MG63 (cell line): Measurements from ENCODE around the gene FAM229A. TPM values are rescaled to one million over a fixed set of nuclear protein-coding genes. Genes with fewer than 3 reads are reported as not detected.
"Not testable (repeated sequence)": the region's sequence is repeated elsewhere in the genome, so short reads cannot be mapped to it uniquely, and the experiment has no call there.

Experiments
- DNase-seq: peaks from one replicate; pipeline ENCODE4 v3.0.0-alpha.2; 2020
- H3K27me3 ChIP-seq: fragments of 250-450 bp; sonication (Bioruptor Pico); 2 replicates; pipeline ENCODE4 v1.5.1; 2020; ENCODE audit warnings: mild to moderate bottlenecking, moderate library complexity
- H3K36me3 ChIP-seq: fragments of 250-450 bp; sonication (Bioruptor Pico); 2 replicates; pipeline ENCODE4 v1.5.1; 2020; ENCODE audit warnings: mild to moderate bottlenecking, moderate library complexity
- H3K4me3 ChIP-seq: fragments of 250-450 bp; sonication (Bioruptor Pico); 2 replicates; pipeline ENCODE4 v1.5.1; 2020; ENCODE audit warnings: mild to moderate bottlenecking, moderate library complexity
- H3K9me3 ChIP-seq: fragments of 250-450 bp; sonication (Bioruptor Pico); 2 replicates; pipeline ENCODE4 v1.5.1; 2020; ENCODE audit warnings: mild to moderate bottlenecking, moderate library complexity
- total RNA-seq: library from RNA; depleted of rRNA; stranded (reverse); fragments of >200 nt; shearing (Covaris generic); gene quantifications from 2 replicates; pipeline ENCODE4 v1.2.3, GENCODE V29; 2014; ENCODE audit warnings: low replicate concordance; rRNA removed

FAM229A gene, protein sequence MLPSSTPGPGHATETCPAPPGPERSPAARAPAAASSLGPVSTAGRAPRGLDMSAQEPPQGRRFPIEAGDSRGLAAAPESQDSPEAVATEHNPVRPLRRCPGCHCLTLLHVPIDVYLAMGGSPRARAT
- total RNA-seq, result 0.10 TPM in 1 of 2 replicates, not detected in the other

GRCh38 chr1:32362474-32363313, at the start of gene FAM229A, which contains the start of gene TSSK3:
Gene FAM229A (minus strand): TSS chr1:32362485. CDS start chr1:32362091, 394 bp downstream.
Gene TSSK3 (plus strand): TSS chr1:32362539. CDS start chr1:32362702, 163 bp downstream.
- Histone ChIP-seq H3K9me3 (no peaks in the 10 kb centered on the region), H3K36me3 (peaks cover 6% of the 10 kb centered on the region), H3K4me3 (no peak within 1 kb of the TSS), H3K27me3 (no peaks in the 10 kb centered on the region)
- DNase-seq, result no peak

- no peak for DNase-seq
- Histone ChIP-seq H3K4me3 (no peak overlapping the region), H3K36me3 (no peaks in the 10 kb centered on the region), H3K9me3 (peaks cover 2% of the 10 kb centered on the region), H3K27me3 (no peaks in the 10 kb centered on the region)
These were observed 49.0 kb upstream of the FAM229A start for GRCh38 chr1:32411261-32411660.

GRCh38 chr1:32406629-32407111, 44.4 kb upstream of the FAM229A start:
- H3K9me3 ChIP-seq, result no peaks in the 10 kb centered on the region
- H3K27me3 ChIP-seq, result no peaks in the 10 kb centered on the region
- H3K4me3 ChIP-seq, result no peak overlapping the region
- DNase-seq, result no peak
- H3K36me3 ChIP-seq, result no peaks in the 10 kb centered on the region

GRCh38 chr1:32405672-32406467, 43.6 kb upstream of the FAM229A start:
- DNase-seq, result no peak
- H3K9me3 ChIP-seq, result no peaks in the 10 kb centered on the region
- H3K4me3 ChIP-seq, result no peak overlapping the region
- no peaks in the 10 kb centered on the region for H3K27me3 ChIP-seq
- H3K36me3 ChIP-seq, result no peaks in the 10 kb centered on the region

- Histone ChIP-seq H3K27me3 (no peaks in the 10 kb centered on the region), H3K4me3 (no peak overlapping the region), H3K9me3 (no peaks in the 10 kb centered on the region), H3K36me3 (no peaks in the 10 kb centered on the region)
- DNase-seq, result no peak
These were observed 42.7 kb upstream of the FAM229A start for GRCh38 chr1:32404946-32405345.

DNA sequence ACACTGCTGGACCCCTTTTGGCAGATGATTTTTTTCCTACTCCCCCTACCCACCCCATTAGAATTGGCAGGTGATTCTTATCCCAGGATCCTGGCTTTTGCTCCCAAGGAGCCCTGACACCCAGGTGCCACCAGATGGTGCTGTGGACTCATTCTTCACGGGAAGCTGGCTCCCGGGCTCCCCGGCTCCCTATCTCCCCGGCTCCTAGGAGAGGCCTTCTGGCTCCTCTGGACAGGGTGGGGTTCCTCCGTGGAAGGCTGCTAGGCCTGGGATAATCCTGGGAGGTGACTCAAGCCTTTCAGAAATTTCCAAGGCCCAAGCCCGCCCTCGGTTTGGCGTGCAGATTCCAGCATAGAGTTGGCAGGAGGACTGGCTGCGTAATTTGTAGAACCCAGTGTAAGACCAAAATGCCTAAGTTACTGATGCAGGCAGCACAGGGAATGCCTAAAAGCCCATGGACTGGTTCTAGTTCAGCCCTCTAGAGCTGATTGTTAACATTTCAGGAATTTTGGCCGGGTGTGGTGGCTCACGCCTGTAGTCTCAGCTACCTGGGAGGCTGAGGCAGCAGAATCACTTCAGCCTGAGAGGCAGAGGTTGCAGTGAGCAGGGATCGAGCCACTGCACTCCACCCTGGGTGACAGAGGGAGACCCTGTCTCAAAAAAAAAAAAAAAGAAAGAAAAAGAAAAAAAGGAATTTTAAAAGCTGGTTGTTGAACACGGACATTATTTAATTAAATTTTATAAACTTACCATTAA, 38.8 kb upstream of the FAM229A start:
- peak; percentile 94 for DNase-seq
- Histone ChIP-seq H3K36me3 (no peaks in the 10 kb centered on the region), H3K4me3 (no peak overlapping the region), H3K9me3 (no peaks in the 10 kb centered on the region), H3K27me3 (no peaks in the 10 kb centered on the region)

DNA sequence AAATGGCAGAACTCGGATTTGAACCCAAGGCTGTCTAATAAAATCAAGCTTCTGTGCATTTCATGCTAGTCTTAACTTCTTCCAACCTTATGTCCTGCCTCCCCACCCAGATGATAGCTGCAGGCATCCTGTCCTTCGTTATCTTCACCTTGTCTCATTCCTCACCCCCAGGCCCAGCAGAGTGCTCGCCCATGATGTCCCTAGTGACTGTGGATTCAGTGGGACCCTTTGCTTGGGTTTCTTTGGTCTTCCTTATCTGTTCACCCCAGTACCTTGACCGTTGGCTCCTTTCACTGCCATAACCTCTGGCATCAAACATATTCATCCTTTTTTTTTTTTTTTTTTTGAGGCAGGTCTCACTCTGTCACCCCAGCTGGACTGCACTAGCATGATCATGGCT, 37.6 kb upstream of the FAM229A start:
- H3K27me3 ChIP-seq, result no peaks in the 10 kb centered on the region

DNA sequence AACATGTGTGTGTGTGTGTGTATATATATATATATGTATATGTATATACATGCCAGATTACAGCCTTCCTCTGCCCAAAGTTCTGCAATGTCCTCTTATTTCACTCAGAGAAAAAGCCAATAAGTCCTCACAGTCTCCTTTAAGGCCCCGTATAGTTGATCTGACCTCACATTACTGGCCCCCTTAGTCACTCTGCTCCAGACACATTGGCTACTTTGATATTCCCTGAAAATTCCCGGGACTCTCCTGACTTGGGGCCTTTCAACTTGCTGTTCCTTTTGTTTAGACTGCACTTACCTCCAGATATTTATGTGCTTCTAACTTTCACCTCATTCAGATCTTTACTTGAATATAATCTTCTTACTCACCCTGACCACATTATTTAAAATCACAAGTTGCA, 36.1 kb upstream of the FAM229A start:
- no peaks in the 10 kb centered on the region for H3K9me3 ChIP-seq
- no peak for DNase-seq

More for the DNA sequence above, 37.6 kb upstream of the FAM229A start:
- Histone ChIP-seq H3K36me3 (no peaks in the 10 kb centered on the region), H3K9me3 (no peaks in the 10 kb centered on the region), H3K4me3 (no peak overlapping the region)
- no peak for DNase-seq

GRCh38 chr1:32396524-32396923, 34.2 kb upstream of the FAM229A start:
- H3K27me3 ChIP-seq, H3K36me3 ChIP-seq, DNase-seq, H3K9me3 ChIP-seq, H3K4me3 ChIP-seq: not testable (repeated sequence)

More for the DNA sequence above, 36.1 kb upstream of the FAM229A start:
- Histone ChIP-seq H3K27me3 (no peaks in the 10 kb centered on the region), H3K36me3 (no peaks in the 10 kb centered on the region; the same call in 1 of the 2 replicates), H3K4me3 (no peak overlapping the region)

DNA sequence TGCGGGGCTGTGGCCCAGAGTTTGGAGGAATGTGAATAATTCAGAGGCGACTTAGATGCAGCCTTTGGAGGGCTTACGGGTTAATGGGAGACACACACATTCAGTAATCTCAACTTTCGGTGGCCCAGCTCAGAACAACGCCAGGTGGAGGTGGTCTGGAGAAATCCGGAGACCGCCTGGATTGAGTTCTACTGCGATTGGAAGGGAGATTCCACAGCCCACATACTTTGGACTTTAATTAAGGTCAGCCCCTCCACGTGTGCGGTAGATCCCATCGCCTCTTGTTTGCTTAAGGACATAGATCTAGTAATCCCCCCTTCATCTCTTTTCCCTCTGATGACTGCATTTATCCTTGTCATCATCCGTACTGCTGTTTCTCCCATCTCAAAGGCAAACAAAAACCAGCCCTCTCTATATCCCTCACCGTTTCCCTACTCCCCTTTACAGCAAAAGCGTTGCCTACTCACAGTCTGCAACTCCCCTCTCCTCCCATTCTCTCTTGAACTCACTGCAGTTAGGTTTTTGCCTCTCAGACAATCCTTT, 32.7 kb upstream of the FAM229A start:
- Histone ChIP-seq H3K36me3 (peaks cover 16% of the 10 kb centered on the region), H3K4me3 (peak overlapping the region; percentile 84), H3K9me3 (no peaks in the 10 kb centered on the region), H3K27me3 (no peaks in the 10 kb centered on the region)
- no peak for DNase-seq

DNA sequence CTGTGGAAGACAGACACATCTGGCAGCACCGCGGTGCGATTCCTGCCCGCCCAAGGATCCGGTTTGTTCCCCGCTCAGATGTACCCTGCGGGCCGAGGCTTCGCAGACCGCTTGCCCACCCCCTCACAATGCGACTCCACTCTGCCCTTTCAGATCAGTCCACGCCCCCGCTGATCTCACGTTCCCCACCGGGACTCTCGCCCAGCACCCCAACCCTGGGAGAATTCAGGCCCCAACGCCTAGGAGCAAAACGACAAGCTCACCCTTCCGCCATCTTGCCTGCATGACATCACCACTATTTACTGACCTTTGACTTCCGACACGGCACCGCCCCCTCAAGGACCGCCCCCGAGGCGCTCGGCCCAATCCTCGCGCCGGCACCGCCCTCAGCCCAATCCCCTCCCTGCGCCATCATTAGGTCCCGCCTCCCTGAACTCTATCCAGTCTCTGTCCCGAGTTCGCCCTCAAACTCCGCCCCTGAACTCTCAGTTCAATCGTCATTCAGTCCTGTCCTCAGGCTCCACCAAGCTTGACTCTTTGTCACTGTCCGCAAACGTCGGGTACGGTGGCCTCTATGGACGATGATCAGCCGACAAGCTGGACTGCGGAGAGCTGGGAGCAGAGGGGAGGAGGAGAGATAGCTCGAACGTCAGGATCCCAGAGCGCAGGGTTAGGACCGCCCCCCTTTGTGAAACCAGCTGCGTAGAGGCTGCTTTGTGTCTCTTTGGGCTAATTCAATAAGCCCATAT, 32.0 kb upstream of the FAM229A start, which contains the start of gene BSDC1:
Gene BSDC1, minus strand, starts transcription at position 301 of the 749 bp plus-strand sequence. Its CDS starts 27 bp downstream, at position 274.
- DNase-seq, result peak; percentile 94
- Histone ChIP-seq H3K4me3 (peak within 1 kb of the TSS; percentile 84), H3K36me3 (peaks cover 20% of the 10 kb centered on the region), H3K9me3 (no peaks in the 10 kb centered on the region), H3K27me3 (no peaks in the 10 kb centered on the region)

DNA sequence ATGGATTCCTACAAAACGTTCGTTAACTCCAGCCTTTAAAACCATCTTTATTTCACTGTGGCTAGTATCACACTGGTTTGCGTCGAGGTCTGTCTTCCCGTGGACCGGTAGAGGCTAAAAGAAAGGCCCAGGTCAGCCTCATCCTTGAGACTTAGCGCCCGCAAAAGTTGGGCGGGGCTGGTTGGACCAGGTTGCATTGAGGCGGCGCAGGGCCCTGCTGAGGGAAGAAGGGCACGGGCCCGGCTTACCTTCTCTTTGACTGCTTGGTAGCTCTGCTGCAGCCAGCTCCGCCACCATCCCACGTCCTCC, 31.5 kb upstream of the FAM229A start:
- peak overlapping the region; percentile 84 for H3K4me3 ChIP-seq
- H3K27me3 ChIP-seq, result no peaks in the 10 kb centered on the region
- peak; percentile 56 for DNase-seq
- H3K36me3 ChIP-seq, result peaks cover 21% of the 10 kb centered on the region
- no peaks in the 10 kb centered on the region for H3K9me3 ChIP-seq

DNA sequence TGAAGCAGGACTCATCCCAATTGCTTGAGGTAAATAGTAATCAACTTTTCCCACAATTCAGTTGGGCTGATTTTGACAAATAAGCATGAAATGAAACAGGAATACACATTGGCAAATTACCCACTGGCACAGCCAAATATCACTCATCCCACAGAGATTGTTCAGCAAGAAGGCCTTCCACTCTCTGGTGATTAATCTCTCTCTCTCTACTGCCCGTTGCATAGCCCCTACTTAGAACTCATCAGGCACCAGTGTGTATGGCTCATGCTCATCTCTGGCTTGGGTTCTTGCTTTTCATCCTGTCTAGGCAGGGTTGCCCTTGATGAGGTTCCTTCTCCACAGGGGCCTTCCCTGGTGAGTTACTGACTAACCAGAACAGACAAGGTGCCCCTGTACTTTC, 30.9 kb upstream of the FAM229A start:
- Histone ChIP-seq H3K36me3 (peaks cover 24% of the 10 kb centered on the region), H3K27me3 (no peaks in the 10 kb centered on the region), H3K4me3 (peak overlapping the region; percentile 84), H3K9me3 (no peaks in the 10 kb centered on the region)
- DNase-seq, result peak; percentile 53

DNA sequence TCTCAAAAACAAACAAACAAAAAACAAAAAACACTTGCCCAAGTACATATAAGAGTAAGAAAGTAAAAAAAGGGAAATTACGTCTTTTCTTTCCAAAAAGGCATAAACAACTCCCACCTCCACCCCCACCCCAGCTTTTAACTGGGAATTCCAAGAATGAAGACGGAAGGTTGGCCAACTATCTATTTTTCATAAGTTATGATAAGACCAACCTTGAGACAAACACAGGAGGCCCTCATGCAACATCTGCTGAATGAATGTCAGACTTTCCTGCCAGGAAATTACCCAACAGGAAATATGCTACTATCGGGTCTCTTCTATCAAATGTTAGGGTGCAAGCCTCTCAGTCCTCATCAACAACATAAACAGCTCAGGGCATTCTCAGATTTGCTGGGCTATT, 30.0 kb upstream of the FAM229A start:
- DNase-seq, result no peak
- Histone ChIP-seq H3K9me3 (no peaks in the 10 kb centered on the region), H3K27me3 (no peaks in the 10 kb centered on the region), H3K36me3 (peaks cover 30% of the 10 kb centered on the region), H3K4me3 (no peak overlapping the region)
